ENCODE results near the gene DDI1.

DDI1 gene

DNA sequence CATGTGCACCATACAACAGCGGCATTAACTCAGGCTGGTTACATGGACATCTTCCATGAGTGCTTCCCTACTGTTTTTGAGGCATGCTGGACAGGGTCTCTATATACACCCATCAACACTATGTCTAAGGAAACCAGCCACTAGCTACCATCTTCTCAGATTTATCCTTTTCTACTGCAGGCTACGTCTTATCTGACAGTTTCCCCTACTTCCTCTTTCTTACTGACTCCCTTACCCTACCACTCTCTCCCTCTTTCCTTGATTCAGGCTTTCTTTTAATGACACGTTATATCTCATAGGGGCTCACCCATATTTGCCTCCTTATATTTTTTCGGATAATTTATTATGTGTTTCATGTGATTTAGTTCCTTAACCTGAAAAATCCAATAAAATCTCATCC is 41.8 kb downstream of the DDI1 start:
- peak; percentile 14 for DNase-seq (ENCODE audit: low spot score)

GRCh38 chr11:104078995-104079394 is 42.6 kb downstream of the DDI1 start:
- no peak for DNase-seq (ENCODE audit: low spot score)

- DNase-seq (ENCODE audit: low spot score) = no peak
Measured at GRCh38 chr11:104086621-104087020, 50.2 kb downstream of the DDI1 start.

All from NAMALWA (cell line).